Transverse colon (tissue), 4 donors: ENCODE measurements around the gene LCP1. TPM values are rescaled to one million over a fixed set of nuclear protein-coding genes. Genes with fewer than 3 reads are reported as not detected.

ENCODE experiments used
- DNase-seq: peaks from one replicate; pipeline ENCODE4 v3.0.0-alpha.2; 2019
- H3K27ac ChIP-seq, 4 donors: fragments of 200-600 bp; sonication (generic); 2 replicates each; pipeline ENCODE4 v1.5.1; 2016 to 2018; ENCODE audit warnings: inconsistent platforms in 4 of 4
- H3K27me3 ChIP-seq: fragments of 200-600 bp; sonication (generic); 2 replicates; pipeline ENCODE4 v1.5.1; 2017; ENCODE audit warnings: inconsistent platforms
- H3K36me3 ChIP-seq, 4 donors: fragments of 200-600 bp; sonication (generic); 2 replicates each; pipeline ENCODE4 v1.5.1; 2017 to 2019; ENCODE audit warnings: inconsistent platforms in 4 of 4
- H3K4me1 ChIP-seq, 4 donors: fragments of 200-600 bp; sonication (generic); 2 replicates each; pipeline ENCODE4 v1.5.1; 2017 to 2020; ENCODE audit warnings: inconsistent platforms in 4 of 4
- H3K4me3 ChIP-seq, 4 donors: fragments of 200-600 bp; sonication (generic); 1 replicate in 1 of 4; 2 replicates in 3 of 4; pipeline versions ENCODE4 v1.5.1 to v1.6.1; 2017 to 2019; ENCODE audit warnings: inconsistent platforms in 4 of 4
- H3K9me3 ChIP-seq, 2 donors: fragments of 200-600 bp; sonication (generic); 2 replicates each; pipeline ENCODE4 v1.5.1; 2017 to 2019; ENCODE audit warnings: inconsistent platforms in 2 of 2
- EP300 ChIP-seq: sonication (generic); formaldehyde crosslinking; IDR thresholded peaks from one replicate; pipeline ENCODE4 v1.6.1; 2017; ENCODE audit warnings: antibody characterized with exemption, low read depth
- POLR2A ChIP-seq: fragments of 450-650 bp; IDR thresholded peaks from one replicate; pipeline ENCODE4 v1.6.1; 2016; ENCODE audit warnings: antibody characterized with exemption, mild to moderate bottlenecking, moderate library complexity
- POLR2AphosphoS5 ChIP-seq, 3 donors: sonication (generic); formaldehyde crosslinking; IDR thresholded peaks; one replicate each; pipeline ENCODE4 v1.6.1; 2016; ENCODE audit warnings: antibody characterized with exemption in 3 of 3
- WGBS, 2 donors: methylation state at CpG; one replicate each; pipeline ENCODE4 v1.1.5; 2018; ENCODE audit warnings: low coverage in 1 of 2; 5-methylcytosine and 5-hydroxymethylcytosine counted together
- in situ Hi-C, 4 donors: fragments of 200-750 bp; cut with MboI; loops; one replicate each; pipeline versions ENCODE4 v1.15.0 to v1.15.1; 2017; ENCODE audit warnings: low sequenced_read_pairs in 3 of 4, low pct_ligation_motif_present in 1 of 4, low pct_unique_long_range_greater_than_20kb in 1 of 4
- intact Hi-C: fragments of 100-400 bp; cut with DNase I; formaldehyde crosslinking; loops from one replicate; pipeline ENCODE4 v1.15.1; 2023; ENCODE audit warnings: low total_unique reads
- total RNA-seq, 4 donors: library from RNA; depleted of rRNA; stranded (reverse); fragments of >200 nt; gene quantifications; one replicate each; pipeline ENCODE4 v1.1.0, GENCODE V29; 2016
- TF ChIP-seq, protein P1 (sequence below), 5 experiments: fragments of 200-600 bp in 3 of 5; fragments of 450-650 bp in 2 of 5; sonication (generic) in 3 of 5; IDR thresholded peaks; 1 replicate in 2 of 5; 2 replicates in 3 of 5; pipeline ENCODE4 v1.5.1; 2016 to 2017; ENCODE audit warnings: antibody characterized with exemption in 5 of 5, inconsistent platforms in 3 of 5, mild to moderate bottlenecking in 2 of 5, moderate library complexity in 1 of 5

LCP1 gene
- total RNA-seq, 4 donors from 2014 or later: 1.6 to 35.7 (median 26.1) TPM

DNA sequence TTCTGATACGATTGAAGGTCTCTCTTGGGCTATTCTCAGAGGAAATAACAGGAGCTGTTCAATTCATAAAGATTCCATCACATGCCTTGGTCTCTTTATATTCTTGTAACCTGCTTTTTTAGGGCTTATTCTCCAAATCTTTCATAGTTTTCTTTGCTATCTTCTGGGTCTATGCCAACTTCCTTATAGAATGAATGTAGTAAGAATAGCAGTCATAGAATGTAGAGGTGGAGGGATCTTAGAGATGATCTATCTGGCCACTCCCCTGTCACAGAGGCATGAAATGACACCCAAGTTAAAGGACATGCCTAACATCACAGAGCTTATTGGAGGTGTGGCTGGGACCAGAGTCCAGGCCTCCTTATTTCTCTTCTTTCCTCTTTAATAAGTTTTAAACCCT, 13.2 kb downstream of the LCP1 start:
- Histone ChIP-seq H3K9me3 (no peaks in the 10 kb centered on the region), H3K36me3 (no peaks in the 10 kb centered on the region), H3K4me3 (no peak overlapping the region), H3K4me1 (peaks cover 0 to 28% (median 0%) of the 10 kb centered on the region in 4 donors), H3K27me3 (no peaks in the 10 kb centered on the region), H3K27ac (no peak overlapping the region)
- intact Hi-C loops: no loop called here
- no peak for DNase-seq
- TF ChIP-seq POLR2A: no peak
- TF ChIP-seq EP300: no peak
- TF ChIP-seq, protein P1, sequence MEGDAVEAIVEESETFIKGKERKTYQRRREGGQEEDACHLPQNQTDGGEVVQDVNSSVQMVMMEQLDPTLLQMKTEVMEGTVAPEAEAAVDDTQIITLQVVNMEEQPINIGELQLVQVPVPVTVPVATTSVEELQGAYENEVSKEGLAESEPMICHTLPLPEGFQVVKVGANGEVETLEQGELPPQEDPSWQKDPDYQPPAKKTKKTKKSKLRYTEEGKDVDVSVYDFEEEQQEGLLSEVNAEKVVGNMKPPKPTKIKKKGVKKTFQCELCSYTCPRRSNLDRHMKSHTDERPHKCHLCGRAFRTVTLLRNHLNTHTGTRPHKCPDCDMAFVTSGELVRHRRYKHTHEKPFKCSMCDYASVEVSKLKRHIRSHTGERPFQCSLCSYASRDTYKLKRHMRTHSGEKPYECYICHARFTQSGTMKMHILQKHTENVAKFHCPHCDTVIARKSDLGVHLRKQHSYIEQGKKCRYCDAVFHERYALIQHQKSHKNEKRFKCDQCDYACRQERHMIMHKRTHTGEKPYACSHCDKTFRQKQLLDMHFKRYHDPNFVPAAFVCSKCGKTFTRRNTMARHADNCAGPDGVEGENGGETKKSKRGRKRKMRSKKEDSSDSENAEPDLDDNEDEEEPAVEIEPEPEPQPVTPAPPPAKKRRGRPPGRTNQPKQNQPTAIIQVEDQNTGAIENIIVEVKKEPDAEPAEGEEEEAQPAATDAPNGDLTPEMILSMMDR (IDR thresholded peaks at IDR 0.05): no peak
- no peak for TF ChIP-seq POLR2AphosphoS5 (IDR thresholded peaks at IDR 0.05)
- in situ Hi-C loops: no loop called here
- 20 to 23% methylated on average over 1 of the region's 1 CpG for WGBS, 2 donors

DNA sequence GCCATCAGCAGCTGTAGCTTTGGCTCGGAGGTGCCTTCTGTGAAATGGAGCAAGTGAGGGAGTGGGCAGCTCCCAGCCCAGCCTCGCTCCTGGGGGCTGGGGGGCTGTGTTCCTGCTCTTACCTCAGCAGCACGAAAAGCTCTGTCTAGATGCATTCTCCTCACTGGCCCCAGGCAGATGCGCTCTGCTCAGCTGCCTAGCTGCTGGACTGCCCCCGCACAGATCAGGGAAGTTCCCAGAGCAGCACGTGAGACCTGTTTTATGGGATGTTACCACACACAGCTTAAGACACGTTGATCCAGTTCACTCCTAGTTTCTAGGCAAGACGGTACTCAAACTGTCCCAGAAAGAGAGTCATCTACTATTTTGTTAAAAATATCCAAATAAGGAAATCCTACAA, 13.6 kb downstream of the LCP1 start:
- Histone ChIP-seq H3K27ac (peak overlapping the region in 1 of 4 donors; percentile 32), H3K27me3 (no peaks in the 10 kb centered on the region), H3K9me3 (no peaks in the 10 kb centered on the region), H3K4me1 (peaks cover 0 to 26% (median 0%) of the 10 kb centered on the region in 4 donors), H3K4me3 (no peak overlapping the region), H3K36me3 (no peaks in the 10 kb centered on the region)
- peak; percentile 28 for DNase-seq
- WGBS, 2 donors: 0 to 26% methylated on average over 2 to 8 of the region's 8 CpGs
- TF ChIP-seq, protein P1 (IDR thresholded peaks at IDR 0.05): no peak
- no peak for TF ChIP-seq EP300
- no peak for TF ChIP-seq POLR2AphosphoS5 (IDR thresholded peaks at IDR 0.05)
- no peak for TF ChIP-seq POLR2A
- intact Hi-C loops (no loop called here), in situ Hi-C loops (no loop called here)

DNA sequence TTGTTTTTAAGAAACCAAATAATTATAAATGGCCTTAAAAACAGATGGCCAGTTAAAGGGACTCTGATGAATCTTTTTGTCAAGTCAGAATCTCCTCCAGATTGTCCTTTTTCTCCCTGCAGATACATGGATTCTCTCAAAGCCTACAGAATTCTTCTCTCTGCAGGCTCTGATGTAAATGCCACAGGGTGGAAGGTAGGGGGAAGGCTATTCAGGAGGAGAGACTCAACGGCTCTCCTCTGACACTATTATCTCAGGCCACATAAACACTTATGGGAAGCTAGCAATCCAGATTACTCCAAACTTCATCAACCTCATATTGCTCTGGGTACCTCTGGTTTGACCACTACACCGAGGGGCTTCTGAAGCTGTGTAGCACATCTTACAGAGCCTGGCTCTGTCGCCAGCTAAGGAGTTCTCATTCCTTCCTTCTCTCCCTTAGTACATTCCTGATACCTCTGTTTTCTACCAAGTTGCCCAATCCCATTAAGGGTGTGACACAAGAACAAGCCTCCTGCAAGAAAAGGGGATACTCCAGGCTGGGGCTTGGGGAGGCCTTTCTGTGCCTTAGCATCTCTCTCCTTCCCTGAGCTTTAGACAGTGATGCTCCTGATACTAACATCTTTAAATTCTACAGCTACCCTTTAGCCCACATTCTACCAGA, 14.9 kb downstream of the LCP1 start:
- TF ChIP-seq, protein P1 (IDR thresholded peaks at IDR 0.05): no peak
- TF ChIP-seq EP300: no peak
- no peak for TF ChIP-seq POLR2A
- no peak for TF ChIP-seq POLR2AphosphoS5 (IDR thresholded peaks at IDR 0.05)
- Histone ChIP-seq H3K27me3 (no peaks in the 10 kb centered on the region), H3K4me3 (no peak overlapping the region), H3K9me3 (no peaks in the 10 kb centered on the region), H3K27ac (no peak overlapping the region), H3K4me1 (peaks cover 0 to 26% (median 0%) of the 10 kb centered on the region in 4 donors), H3K36me3 (no peaks in the 10 kb centered on the region)
- intact Hi-C loops: no loop called here
- no peak for DNase-seq
- 67 to 80% methylated on average over 1 to 3 of the region's 3 CpGs for WGBS, 2 donors
- in situ Hi-C loops: no loop called here

DNA sequence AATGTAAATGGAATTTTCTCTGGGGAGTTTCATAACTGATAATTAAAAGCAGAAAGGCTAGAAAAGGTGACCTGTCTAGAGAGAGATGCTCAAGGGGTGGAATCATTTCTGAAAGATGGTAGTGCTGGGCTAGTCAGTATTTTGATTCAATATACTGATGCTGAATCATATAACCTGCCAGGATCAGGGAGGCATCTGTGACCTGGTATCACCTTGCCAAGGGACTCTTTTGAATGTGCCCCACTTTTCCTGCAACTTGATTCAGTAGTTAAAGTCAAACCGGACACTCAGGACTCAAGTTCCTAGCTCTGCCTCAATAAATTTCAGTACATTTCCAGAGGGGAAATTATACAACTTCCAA, 15.8 kb downstream of the LCP1 start:
- no peaks in the 10 kb centered on the region for H3K36me3 ChIP-seq
- H3K9me3 ChIP-seq: no peaks in the 10 kb centered on the region
- in situ Hi-C loops (no loop called here), intact Hi-C loops (no loop called here)
- TF ChIP-seq, protein P1 (IDR thresholded peaks at IDR 0.05): no peak
- no peak for DNase-seq
- no peak overlapping the region for H3K27ac ChIP-seq
- WGBS, 2 donors: 45 to 80% methylated on average over 1 of the region's 1 CpG
- H3K27me3 ChIP-seq: no peaks in the 10 kb centered on the region
- no peak overlapping the region for H3K4me3 ChIP-seq
- H3K4me1 ChIP-seq: peaks cover 0 to 20% (median 0%) of the 10 kb centered on the region in 4 donors
